T-helper 2 cell (primary cell): ENCODE results near the gene BTG2.

Experiments
- DNase-seq, 5 experiments: peaks; one replicate each; pipeline versions ENCODE4 v3.0.0 to v3.0.0-alpha.2; 2012 to 2022

Gene BTG2

GRCh38 chr1:203276916-203277545 lies 28.3 kb upstream of the BTG2 start:
- DNase-seq, result no peak

GRCh38 chr1:203278082-203278884 lies 27.0 kb upstream of the BTG2 start:
- peak in 2 of 5 experiments; percentile 42 to 49 for DNase-seq

- no peak for DNase-seq
These were observed 26.4 kb upstream of the BTG2 start for GRCh38 chr1:203278885-203279406.

- no peak for DNase-seq
These were observed 25.3 kb upstream of the BTG2 start for GRCh38 chr1:203280061-203280460.

GRCh38 chr1:203281033-203281432 lies 24.3 kb upstream of the BTG2 start:
- no peak for DNase-seq

- no peak for DNase-seq
These were observed 23.3 kb upstream of the BTG2 start for GRCh38 chr1:203281851-203282661.

GRCh38 chr1:203282720-203283542 lies 22.4 kb upstream of the BTG2 start:
- DNase-seq, result no peak

GRCh38 chr1:203283597-203283996 lies 21.7 kb upstream of the BTG2 start:
- no peak for DNase-seq

- no peak for DNase-seq
These were observed 20.8 kb upstream of the BTG2 start for GRCh38 chr1:203284411-203285123.

- DNase-seq, result no peak
These were observed 18.9 kb upstream of the BTG2 start for GRCh38 chr1:203286161-203286984.

GRCh38 chr1:203287109-203287893 lies 18.0 kb upstream of the BTG2 start:
- DNase-seq, result peak; percentile 28 to 96 (median 63)

- DNase-seq, result no peak
These were observed 17.4 kb upstream of the BTG2 start for GRCh38 chr1:203287898-203288297.

- no peak for DNase-seq
These were observed 16.9 kb upstream of the BTG2 start for GRCh38 chr1:203288400-203288799.

- peak; percentile 59 to 99 (median 84) for DNase-seq
These were observed 15.9 kb upstream of the BTG2 start for GRCh38 chr1:203289281-203289981.

GRCh38 chr1:203289982-203290260 lies 15.4 kb upstream of the BTG2 start:
- DNase-seq, result no peak

- peak; percentile 93 to 98 (median 96) for DNase-seq
These were observed 14.8 kb upstream of the BTG2 start for GRCh38 chr1:203290261-203291089.

- DNase-seq, result peak in 1 of 5 experiments; percentile 24
These were observed 13.9 kb upstream of the BTG2 start for GRCh38 chr1:203291201-203292096.
